CD14-positive monocyte (primary cell): ENCODE measurements around the gene CDK5R2. TPM values are rescaled to one million over a fixed set of nuclear protein-coding genes. Genes with fewer than 3 reads are reported as not detected.
A peak's percentile ranks its signal among the peaks of the same experiment; 100 is the strongest.

Experiments
- DNase-seq, 3 donors: peaks; one replicate each; pipeline ENCODE4 v3.0.0-alpha.2; 2011 to 2022
- H2AFZ ChIP-seq: 2 replicates; pipeline ENCODE4 v1.6.0; 2012; ENCODE audit warnings: mild to moderate bottlenecking, low read depth, low read length, inconsistent platforms; ENCODE audit not compliant: insufficient read depth, poor library complexity, severe bottlenecking
- H3K27ac ChIP-seq, 2 donors: 1 replicate in 1 of 2; 2 replicates in 1 of 2; pipeline ENCODE4 v1.5.1; 2012 to 2013; ENCODE audit warnings: low read length in 2 of 2, control low read depth in 1 of 2, inconsistent platforms in 1 of 2, low read depth in 1 of 2, mild to moderate bottlenecking in 1 of 2
- H3K27me3 ChIP-seq, 2 donors: one replicate each; pipeline versions ENCODE4 v1.6.0 to v1.6.1; 2011 to 2013; ENCODE audit warnings: low read length in 2 of 2; ENCODE audit not compliant: control insufficient read depth in 2 of 2, insufficient read depth in 2 of 2
- H3K36me3 ChIP-seq, 2 donors: replicated peaks in 1 of 2; 1 replicate in 1 of 2; 2 replicates in 1 of 2; pipeline versions ENCODE4 v1.5.1 to v1.6.1; 2012 to 2013; ENCODE audit warnings: low read length in 2 of 2, control low read depth in 1 of 2, inconsistent platforms in 1 of 2, mild to moderate bottlenecking in 1 of 2; ENCODE audit not compliant: insufficient read depth in 2 of 2, control insufficient read depth in 1 of 2
- H3K4me1 ChIP-seq, 2 donors: 1 replicate in 1 of 2; 2 replicates in 1 of 2; pipeline versions ENCODE4 v1.5.1 to v1.6.1; 2012 to 2013; ENCODE audit warnings: low read length in 2 of 2, control low read depth in 1 of 2, inconsistent platforms in 1 of 2, mild to moderate bottlenecking in 1 of 2, moderate library complexity in 1 of 2; ENCODE audit not compliant: insufficient read depth in 2 of 2, control insufficient read depth in 1 of 2
- H3K4me2 ChIP-seq: replicated peaks from 2 replicates; pipeline ENCODE3; 2012; ENCODE audit warnings: low read length, moderate library complexity, mild to moderate bottlenecking; ENCODE audit not compliant: poor library complexity, severe bottlenecking; ENCODE audit errors: extremely low read depth
- H3K4me3 ChIP-seq, 3 experiments: fragments of 200-600 bp in 1 of 3; sonication (generic) in 1 of 3; replicated peaks in 1 of 3; 1 replicate in 2 of 3; 2 replicates in 1 of 3; pipeline ENCODE4 v1.5.1; 2011 to 2013; ENCODE audit warnings: low read length in 3 of 3, mild to moderate bottlenecking in 3 of 3, control low read depth in 2 of 3, low read depth in 2 of 3, inconsistent platforms in 1 of 3, moderate library complexity in 1 of 3
- H3K79me2 ChIP-seq: 2 replicates; pipeline ENCODE4 v1.6.0; 2012; ENCODE audit warnings: mild to moderate bottlenecking, control low read depth, inconsistent platforms, low read length, moderate library complexity; ENCODE audit not compliant: insufficient read depth
- H3K9ac ChIP-seq: 2 replicates; pipeline ENCODE4 v1.6.0; 2017; ENCODE audit warnings: low read length, mild to moderate bottlenecking; ENCODE audit not compliant: insufficient read depth, poor library complexity, severe bottlenecking
- H3K9me3 ChIP-seq, 2 donors: replicated peaks in 1 of 2; 1 replicate in 1 of 2; 2 replicates in 1 of 2; pipeline versions ENCODE4 v1.5.1 to v1.6.1; 2012 to 2013; ENCODE audit warnings: low read length in 2 of 2, control low read depth in 1 of 2; ENCODE audit not compliant: control insufficient read depth in 1 of 2, insufficient read depth in 1 of 2
- H4K20me1 ChIP-seq: 2 replicates; pipeline ENCODE4 v1.6.0; 2012; ENCODE audit warnings: mild to moderate bottlenecking, low read length, control low read depth, moderate library complexity; ENCODE audit not compliant: insufficient read depth
- H3K27ac Mint-ChIP-seq, 7 donors: one replicate each; pipeline ENCODE4 v1.8.0; 2020; ENCODE audit warnings: mild to moderate bottlenecking in 7 of 7, mixed read lengths in 7 of 7, moderate library complexity in 6 of 7, inconsistent platforms in 2 of 7
- H3K27me3 Mint-ChIP-seq, 3 donors: one replicate each; pipeline ENCODE4 v1.8.0; 2021 to 2022; ENCODE audit warnings: low read depth in 3 of 3, mild to moderate bottlenecking in 3 of 3, mixed read lengths in 3 of 3, moderate library complexity in 3 of 3, inconsistent platforms in 1 of 3
- H3K36me3 Mint-ChIP-seq, 2 donors: one replicate each; pipeline ENCODE4 v1.8.0; 2020; ENCODE audit warnings: mixed read lengths in 2 of 2, inconsistent platforms in 1 of 2, mild to moderate bottlenecking in 1 of 2
- H3K4me1 Mint-ChIP-seq: one replicate; pipeline ENCODE4 v1.8.0; 2020; ENCODE audit warnings: mild to moderate bottlenecking, mixed read lengths
- H3K4me3 Mint-ChIP-seq, 2 donors: one replicate each; pipeline ENCODE4 v1.8.0; 2020; ENCODE audit warnings: mild to moderate bottlenecking in 2 of 2, mixed read lengths in 2 of 2, moderate library complexity in 1 of 2
- H3K9me3 Mint-ChIP-seq, 7 donors: one replicate each; pipeline ENCODE4 v1.8.0; 2020 to 2022; ENCODE audit warnings: mixed read lengths in 7 of 7, mild to moderate bottlenecking in 6 of 7, moderate library complexity in 6 of 7, inconsistent platforms in 2 of 7
- WGBS: methylation state at CpG from one replicate; pipeline ENCODE4 v1.1.5; 2013; ENCODE audit warnings: missing lambda C conversion rate; ENCODE audit not compliant: insufficient coverage; 5-methylcytosine and 5-hydroxymethylcytosine counted together
- intact Hi-C, 2 donors: fragments of 100-400 bp; cut with micrococcal nuclease; formaldehyde crosslinking; loops; one replicate each; pipeline versions ENCODE4 v1.15.0 to v1.15.1; 2023
- polyA plus RNA-seq, 3 donors: library from polyadenylated mRNA; depleted of rRNA in 1 of 3; unstranded in 2 of 3; stranded (reverse) in 1 of 3; fragments of 300-500 nt in 2 of 3; fragments of >200 nt in 1 of 3; fragmentation: Illumina TruSeq in 2 of 3; gene quantifications; 1 replicate in 2 of 3; 2 replicates in 1 of 3; pipeline ENCODE4 v1.2.3, GENCODE V29; 2012 to 2021
- TF ChIP-seq, protein P1 (sequence below): fragments of 200-600 bp; IDR thresholded peaks from one replicate; pipeline ENCODE4 v1.8.0; 2022; ENCODE audit warnings: antibody characterized with exemption, mild to moderate bottlenecking

The CDK5R2 gene
- polyA plus RNA-seq, 3 donors = not detected

DNA sequence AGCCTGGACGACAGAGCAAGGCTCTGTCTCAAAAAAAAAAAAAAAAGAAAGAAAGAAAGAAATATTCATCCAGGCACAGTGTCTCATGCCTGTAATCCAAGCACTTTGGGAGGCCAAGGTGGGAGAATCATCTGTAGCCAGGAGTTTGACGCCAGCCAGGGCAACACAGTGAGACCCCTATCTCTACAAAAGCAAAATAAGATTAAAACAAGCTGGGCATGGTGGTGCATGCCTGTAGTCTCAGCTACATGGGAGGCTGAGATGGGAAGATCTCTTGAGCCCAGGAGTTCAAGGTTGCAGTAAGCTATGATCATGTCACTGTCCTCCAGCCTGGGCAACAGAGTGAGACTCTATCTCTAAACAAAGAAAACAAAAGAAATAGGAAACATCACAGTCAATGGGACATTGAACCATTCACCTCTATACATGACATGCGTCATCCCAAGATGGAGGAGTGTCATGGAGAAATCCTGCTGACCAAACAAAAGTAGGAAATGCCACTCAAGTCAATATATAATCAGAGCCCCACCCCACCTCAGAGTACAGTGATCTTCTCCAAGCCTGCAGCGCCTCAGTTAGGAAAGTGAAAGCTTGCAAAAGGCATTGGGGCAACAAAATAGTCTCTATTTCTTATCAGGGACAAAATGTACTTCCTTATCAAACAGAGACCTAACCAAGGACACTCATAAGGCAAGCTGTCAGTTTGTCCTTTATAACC lies 15.8 kb downstream of the CDK5R2 start:
- Histone ChIP-seq H3K27ac (no peak overlapping the region), H3K9ac (no peak overlapping the region), H4K20me1 (no peaks in the 10 kb centered on the region), H3K79me2 (no peaks in the 10 kb centered on the region), H2AFZ (no peak overlapping the region), H3K9me3 (no peaks in the 10 kb centered on the region), H3K4me1 (peaks cover 0 to 6% of the 10 kb centered on the region in 2 donors), H3K4me2 (no peak overlapping the region), H3K36me3 (no peaks in the 10 kb centered on the region), H3K4me3 (no peak overlapping the region), H3K27me3 (peaks cover 30 to 65% of the 10 kb centered on the region in 2 donors)
- H3K27ac Mint-ChIP-seq = no peak overlapping the region
- intact Hi-C loops = no loop called here
- TF ChIP-seq, protein P1, sequence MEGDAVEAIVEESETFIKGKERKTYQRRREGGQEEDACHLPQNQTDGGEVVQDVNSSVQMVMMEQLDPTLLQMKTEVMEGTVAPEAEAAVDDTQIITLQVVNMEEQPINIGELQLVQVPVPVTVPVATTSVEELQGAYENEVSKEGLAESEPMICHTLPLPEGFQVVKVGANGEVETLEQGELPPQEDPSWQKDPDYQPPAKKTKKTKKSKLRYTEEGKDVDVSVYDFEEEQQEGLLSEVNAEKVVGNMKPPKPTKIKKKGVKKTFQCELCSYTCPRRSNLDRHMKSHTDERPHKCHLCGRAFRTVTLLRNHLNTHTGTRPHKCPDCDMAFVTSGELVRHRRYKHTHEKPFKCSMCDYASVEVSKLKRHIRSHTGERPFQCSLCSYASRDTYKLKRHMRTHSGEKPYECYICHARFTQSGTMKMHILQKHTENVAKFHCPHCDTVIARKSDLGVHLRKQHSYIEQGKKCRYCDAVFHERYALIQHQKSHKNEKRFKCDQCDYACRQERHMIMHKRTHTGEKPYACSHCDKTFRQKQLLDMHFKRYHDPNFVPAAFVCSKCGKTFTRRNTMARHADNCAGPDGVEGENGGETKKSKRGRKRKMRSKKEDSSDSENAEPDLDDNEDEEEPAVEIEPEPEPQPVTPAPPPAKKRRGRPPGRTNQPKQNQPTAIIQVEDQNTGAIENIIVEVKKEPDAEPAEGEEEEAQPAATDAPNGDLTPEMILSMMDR = no peak
- no peaks in the 10 kb centered on the region for H3K36me3 Mint-ChIP-seq
- WGBS = 60% methylated on average over 1 of the region's 4 CpGs
- H3K4me1 Mint-ChIP-seq = peaks cover 6% of the 10 kb centered on the region
- no peak for DNase-seq
- H3K27me3 Mint-ChIP-seq = peaks cover 38 to 80% (median 62%) of the 10 kb centered on the region in 3 donors
- peaks cover 0 to 4% (median 1%) of the 10 kb centered on the region in 7 donors for H3K9me3 Mint-ChIP-seq
- peak overlapping the region in 1 of 2 donors; percentile 28 for H3K4me3 Mint-ChIP-seq

DNA sequence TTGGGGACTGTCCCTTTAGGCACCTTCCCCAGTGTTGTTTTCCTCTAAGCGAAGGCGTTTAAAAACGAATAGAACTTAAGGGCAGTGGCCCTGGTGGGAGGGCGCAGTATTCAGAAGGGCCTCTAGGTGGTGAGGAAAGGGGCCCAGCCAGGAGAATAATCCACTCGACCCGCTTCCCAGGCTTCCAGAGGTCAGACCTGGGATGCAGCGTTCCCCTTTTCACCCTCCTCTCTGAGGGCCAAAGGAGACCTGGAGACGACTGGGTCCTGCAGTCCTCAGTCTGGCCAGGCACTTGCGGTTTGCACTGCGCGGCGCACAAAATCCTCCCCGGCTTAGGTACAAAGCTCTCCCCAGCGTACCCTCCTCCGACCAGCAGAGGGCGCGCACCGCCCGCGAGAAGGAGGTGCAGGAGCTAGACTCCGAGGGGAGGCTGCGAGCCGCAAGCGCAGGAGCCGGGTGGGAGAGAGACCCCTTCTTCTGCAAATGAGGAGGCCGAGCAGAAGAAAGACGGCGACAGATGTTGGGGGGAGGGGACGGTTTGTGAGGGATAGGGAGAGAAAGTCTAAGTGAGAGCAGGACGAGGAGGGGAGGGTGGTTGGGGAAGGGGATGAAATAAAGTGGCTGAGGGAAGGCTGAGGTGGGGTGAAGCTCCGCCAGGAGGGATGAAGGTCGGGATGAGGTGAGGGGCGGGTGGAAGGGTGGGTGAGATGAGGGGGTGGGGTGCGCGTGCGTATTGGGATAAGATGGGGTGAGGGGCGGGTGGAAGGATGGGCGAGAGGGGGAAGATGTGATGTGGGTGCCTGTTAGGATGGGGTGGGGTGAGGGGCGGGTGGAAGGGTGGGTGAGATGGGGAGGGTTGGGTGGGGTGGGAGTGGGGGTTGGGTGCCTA lies 20.6 kb downstream of the CDK5R2 start:
- peaks cover 72 to 97% (median 78%) of the 10 kb centered on the region in 3 donors for H3K27me3 Mint-ChIP-seq
- Histone ChIP-seq H3K79me2 (no peaks in the 10 kb centered on the region), H3K4me3 (no peak overlapping the region), H3K27me3 (peaks cover 50 to 80% of the 10 kb centered on the region in 2 donors), H3K27ac (no peak overlapping the region), H4K20me1 (no peaks in the 10 kb centered on the region), H3K4me1 (peaks cover 8 to 24% of the 10 kb centered on the region in 2 donors), H3K36me3 (no peaks in the 10 kb centered on the region), H3K9me3 (peaks cover 0 to 15% of the 10 kb centered on the region in 2 donors), H2AFZ (peak overlapping the region; percentile 37), H3K4me2 (peak overlapping the region; percentile 60), H3K9ac (no peak overlapping the region)
- 3% methylated on average over 27 of the region's 39 CpGs for WGBS
- peaks cover 0 to 12% (median 5%) of the 10 kb centered on the region in 7 donors for H3K9me3 Mint-ChIP-seq
- peaks cover 23% of the 10 kb centered on the region for H3K4me1 Mint-ChIP-seq
- H3K36me3 Mint-ChIP-seq = peaks cover 0 to 7% of the 10 kb centered on the region in 2 donors
- peak overlapping the region in 1 of 7 donors; percentile 65 for H3K27ac Mint-ChIP-seq
- intact Hi-C loops = no loop called here
- peak overlapping the region; percentile 64 to 85 for H3K4me3 Mint-ChIP-seq
- DNase-seq = peak; percentile 39 to 66 (median 53)
- TF ChIP-seq, protein P1 = peak; percentile 91
